GM18511 (cell line): ENCODE results near the gene SLC16A4.
A peak's percentile ranks its signal among the peaks of the same experiment; 100 is the strongest.

Source experiments
- ATAC-seq: cut with Tn5 transposase; IDR thresholded peaks from one replicate; pipeline ENCODE4 v1.9.1; 2021; ENCODE audit warnings: mild to moderate bottlenecking, moderate library complexity; ENCODE audit not compliant: unreplicated experiment

The SLC16A4 gene

DNA sequence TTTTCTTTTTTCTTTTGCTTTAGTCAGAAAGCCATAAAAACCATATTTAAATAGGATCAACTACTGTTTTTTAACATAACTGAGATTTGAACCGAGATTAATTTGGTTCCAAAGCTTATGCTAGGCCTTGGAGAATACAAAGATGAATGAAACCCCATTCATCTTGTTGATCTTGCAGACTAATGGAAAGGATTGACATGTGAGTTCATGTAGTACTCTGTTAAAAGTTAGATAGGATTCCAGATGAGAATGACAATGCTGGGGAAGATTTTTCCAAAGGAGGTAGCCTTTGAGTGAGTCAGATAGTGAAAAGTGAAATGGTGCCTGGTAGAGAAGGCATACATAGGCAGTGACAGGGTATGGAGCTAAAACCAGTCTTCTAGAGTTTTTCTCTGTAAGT is 29.0 kb downstream of the SLC16A4 start:
- ATAC-seq = no peak

DNA sequence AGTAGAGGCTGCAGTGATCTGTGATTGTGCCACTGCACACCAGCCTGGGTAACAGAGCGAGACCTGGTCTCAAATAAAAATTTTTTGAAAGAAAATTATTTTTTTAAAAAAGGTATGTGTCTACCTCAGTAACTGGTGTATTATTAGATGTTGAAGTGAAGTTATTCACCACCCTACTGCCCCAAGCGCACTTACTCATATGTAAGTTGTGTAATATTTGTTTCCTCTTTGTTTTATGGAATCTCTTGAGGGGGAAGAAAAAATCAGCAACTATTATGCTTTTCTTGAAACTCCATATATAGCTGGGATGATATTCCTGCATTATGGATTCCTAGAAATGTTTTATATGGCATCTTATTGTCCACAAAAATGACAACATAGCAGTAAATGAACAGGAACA is 30.4 kb downstream of the SLC16A4 start:
- no peak for ATAC-seq

DNA sequence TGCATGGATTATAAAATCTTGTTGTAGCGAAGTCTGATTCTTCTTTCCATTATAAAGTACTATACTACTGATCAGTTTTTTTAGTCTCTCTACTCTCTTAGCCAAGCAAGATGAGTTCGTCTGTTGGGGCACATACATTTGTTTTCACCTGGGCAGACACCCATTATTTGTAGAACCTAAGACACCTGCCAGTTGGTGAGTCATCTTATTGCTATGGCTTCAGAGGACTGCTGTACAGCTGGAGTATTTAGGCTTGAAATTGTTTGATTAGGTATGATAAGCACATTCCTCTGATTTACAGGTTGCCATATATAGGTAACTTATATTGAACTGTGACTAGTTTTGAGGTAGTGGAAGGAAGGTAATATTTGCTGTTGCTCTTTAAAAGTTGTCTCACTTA is 34.4 kb downstream of the SLC16A4 start:
- no peak for ATAC-seq

DNA sequence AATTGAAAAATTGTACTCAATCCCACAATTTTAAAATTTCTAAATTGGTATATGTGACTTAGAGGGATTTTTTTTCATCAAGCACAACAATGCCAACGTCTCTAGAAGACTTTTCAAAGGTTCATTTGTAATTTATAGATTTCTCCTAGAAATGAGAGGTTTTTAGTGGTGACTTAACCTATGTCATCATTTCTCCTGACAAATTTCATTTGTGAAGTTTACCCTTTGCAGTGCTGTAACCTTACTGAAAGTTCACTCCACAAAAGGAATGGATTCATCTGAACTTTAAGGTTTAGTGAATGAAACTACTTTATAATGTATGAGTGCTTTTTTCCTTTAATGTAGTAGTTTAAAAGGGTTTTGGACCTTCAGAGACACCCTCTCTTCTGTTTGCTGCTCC is 35.5 kb downstream of the SLC16A4 start:
- ATAC-seq = no peak

DNA sequence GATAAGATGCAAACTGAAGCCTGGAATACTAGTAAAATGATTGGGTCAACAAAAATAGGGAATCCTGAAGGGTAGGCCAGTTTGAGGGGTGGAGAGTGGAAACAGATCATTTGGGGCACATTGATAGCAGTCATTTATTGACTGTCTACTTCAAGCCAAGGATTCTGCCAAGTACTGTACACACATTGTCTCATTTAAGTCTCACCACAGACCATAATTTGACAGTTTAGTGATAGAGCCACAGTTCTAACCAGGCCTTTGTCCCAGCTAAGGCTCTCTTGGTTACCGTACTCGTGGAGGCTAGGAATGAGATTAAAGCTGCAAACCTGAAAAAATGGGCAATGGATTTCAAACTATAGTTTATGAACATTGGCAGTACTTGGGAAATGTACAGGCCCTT is 40.5 kb downstream of the SLC16A4 start:
- no peak for ATAC-seq

DNA sequence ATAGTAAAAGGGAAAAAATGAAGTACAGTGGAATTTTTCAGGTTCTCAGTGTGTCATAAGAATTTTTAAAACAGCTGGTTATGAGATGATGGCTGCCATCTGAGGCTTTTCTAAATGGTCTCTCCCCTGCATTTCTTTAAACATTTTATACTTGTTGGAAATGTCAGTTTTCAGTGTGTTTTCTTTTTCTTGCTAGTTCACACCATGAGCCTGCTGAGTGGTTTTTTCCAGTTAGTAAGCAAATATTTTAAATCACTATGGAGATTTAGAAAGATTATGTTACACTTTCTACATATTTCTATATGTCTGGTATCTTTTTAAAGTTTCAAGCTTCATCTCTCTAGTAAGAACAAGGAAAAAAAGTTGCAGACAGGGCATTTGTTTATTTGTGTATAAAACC is 42.1 kb downstream of the SLC16A4 start:
- ATAC-seq = no peak

DNA sequence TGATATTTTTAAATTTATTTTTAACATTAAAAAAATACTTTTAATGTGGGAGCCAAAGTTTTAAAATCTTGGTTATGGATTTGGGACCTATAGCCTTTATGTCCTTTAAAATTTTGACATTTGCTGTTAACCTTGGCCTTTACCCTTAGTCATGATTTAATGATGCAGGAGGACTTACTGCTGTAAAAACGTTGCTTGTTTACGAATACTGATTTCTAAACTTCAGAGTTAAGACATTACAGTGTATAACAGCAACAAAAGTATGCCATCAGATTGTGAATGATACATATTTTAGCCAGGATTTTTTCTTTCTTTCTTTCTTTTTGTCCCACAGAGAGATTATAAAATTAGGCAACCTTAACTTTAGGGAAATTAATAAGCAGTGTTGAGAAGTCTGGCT is 42.8 kb downstream of the SLC16A4 start:
- no peak for ATAC-seq

DNA sequence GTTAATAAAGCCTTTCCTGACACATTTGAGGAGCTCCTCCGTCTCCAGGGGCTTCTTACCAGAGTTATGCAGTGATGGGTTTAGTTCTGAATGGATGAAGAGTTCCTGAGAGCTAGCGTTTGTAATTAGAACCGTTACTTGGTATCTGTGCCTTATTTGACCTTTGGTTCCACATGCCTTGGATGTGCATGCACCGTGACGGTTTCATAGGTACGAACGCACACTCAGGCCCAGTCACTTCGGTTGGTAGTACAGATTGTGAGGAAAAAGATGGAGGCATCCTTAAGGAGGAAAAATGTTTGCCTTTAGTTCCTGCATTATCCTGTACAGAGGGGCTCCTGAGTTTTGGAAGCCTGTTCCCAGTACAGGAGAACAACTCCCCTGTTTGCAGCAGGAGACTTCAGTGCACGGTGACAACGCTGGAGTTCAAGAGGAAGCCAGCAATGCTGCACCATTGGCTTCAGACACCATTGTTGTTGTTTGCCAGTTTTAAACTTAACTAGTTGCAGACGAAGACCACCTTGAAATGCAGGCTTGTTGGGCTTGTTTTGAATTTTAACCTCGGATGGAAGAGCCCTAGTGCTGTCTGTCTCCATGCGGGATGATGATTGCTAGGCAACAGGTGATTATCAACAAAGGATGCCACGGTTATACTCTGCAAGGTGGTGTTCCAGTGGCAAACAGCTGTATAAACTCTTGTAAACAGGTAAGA is 43.5 kb downstream of the SLC16A4 start:
- ATAC-seq = no peak

DNA sequence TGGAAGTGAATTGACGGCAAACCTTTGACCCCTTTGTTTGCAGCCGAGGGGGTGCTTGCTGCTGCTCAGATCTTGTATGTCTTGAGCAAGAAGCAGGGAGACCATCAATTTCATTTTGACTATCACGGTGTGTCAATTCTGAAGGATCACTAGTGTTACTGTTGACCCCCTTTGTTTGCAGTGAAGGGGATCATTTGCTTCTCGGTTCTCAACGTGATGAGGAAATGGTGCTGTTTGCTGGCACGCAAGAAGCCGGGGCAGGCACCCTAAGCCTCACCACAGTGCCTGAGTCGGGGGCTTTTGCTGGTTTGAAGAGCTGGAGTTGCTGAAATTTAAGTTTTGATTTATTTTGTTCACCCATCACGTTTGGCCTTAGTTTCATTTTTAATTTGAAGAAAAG is 44.1 kb downstream of the SLC16A4 start:
- ATAC-seq = no peak

DNA sequence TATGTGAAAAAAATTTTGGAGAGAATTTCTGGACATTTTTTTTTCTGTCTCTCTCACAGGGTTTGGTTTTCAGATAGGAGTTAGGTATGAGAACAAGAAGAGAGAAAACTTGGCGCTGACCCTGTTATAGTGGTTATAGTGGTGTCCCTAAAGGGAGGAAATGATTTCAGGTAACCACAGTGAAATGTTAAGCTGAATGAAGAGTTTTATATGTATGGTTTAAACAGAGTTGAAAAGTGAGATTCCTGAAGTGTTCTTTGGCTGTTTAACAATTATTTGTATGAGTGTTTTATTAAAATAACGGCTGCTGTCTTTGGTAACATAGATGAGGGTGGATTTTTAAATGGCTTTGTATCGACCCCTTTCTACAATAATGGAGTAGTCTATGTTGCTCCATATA is 45.3 kb downstream of the SLC16A4 start:
- ATAC-seq = no peak

DNA sequence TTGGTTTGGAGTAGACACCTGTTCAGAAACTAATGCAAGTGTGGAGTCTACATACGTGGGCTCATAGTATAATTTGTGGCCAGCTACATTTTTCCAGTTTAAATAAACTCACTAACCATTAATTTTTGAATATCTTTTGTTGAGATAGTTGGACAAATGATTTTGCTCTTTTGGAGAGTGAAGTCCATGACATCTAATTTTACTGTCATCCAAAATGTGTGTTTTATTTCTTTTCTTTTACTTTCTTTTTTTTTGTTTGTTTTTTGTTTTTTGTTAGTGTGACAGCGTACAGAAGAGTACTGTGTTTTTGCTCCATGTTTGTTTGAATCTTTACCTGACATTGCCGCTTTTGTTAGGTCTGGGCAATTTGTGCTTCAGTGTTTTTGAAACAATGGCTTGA is 46.7 kb downstream of the SLC16A4 start:
- no peak for ATAC-seq

DNA sequence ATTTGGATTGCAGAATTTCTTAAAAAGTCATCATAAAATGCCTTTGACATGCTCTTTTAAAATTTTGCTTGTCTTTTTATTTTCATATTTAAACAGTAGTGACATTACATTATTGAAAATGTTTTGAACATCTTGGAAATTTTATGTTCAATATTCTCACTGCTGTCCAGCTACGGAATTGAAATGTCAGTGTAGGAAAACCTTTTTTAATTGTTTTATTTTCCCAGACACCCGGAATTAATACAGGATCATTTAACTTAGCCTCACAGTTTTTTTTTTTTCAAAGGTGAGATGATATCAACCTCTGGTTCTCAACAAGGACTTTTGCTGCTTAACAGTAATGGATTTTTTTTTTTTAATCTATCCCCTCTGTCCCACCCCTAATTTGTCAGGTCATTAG is 47.6 kb downstream of the SLC16A4 start:
- ATAC-seq = no peak

DNA sequence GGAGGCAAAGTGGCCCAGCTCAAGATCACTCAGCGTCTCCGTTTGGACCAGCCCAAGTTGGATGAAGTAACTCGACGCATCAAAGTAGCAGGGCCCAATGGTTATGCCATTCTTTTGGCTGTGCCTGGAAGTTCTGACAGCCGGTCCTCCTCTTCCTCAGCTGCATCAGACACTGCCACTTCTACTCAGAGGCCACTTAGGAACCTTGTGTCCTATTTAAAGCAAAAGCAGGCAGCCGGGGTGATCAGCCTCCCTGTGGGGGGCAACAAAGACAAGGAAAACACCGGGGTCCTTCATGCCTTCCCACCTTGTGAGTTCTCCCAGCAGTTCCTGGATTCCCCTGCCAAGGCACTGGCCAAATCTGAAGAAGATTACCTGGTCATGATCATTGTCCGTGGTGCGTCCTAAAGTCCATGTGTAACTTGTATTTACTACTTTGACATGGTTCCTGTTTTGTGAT is 48.9 kb downstream of the SLC16A4 start:
- ATAC-seq = no peak

DNA sequence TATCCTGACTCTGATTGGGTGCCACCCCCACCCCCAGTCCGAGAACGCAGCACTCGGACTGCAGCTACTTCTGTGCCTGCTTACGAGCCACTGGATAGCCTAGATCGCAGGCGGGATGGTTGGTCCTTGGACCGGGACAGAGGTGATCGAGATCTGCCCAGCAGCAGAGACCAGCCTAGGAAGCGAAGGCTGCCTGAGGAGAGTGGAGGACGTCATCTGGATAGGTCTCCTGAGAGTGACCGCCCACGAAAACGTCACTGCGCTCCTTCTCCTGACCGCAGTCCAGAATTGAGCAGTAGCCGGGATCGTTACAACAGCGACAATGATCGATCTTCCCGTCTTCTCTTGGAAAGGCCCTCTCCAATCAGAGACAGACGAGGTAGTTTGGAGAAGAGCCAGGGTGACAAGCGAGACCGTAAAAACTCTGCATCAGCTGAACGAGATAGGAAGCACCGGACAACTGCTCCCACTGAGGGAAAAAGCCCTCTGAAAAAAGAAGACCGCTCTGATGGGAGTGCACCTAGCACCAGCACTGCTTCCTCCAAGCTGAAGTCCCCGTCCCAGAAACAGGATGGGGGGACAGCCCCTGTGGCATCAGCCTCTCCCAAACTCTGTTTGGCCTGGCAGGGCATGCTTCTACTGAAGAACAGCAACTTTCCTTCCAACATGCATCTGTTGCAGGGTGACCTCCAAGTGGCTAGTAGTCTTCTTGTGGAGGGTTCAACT is 49.5 kb downstream of the SLC16A4 start:
- ATAC-seq = no peak

DNA sequence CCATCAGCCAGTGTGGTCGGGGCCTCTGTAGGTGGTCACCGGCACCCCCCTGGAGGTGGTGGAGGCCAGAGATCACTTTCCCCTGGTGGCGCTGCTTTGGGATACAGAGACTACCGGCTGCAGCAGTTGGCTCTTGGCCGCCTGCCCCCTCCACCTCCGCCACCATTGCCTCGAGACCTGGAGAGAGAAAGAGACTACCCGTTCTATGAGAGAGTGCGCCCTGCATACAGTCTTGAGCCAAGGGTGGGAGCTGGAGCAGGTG is 50.7 kb downstream of the SLC16A4 start:
- ATAC-seq = no peak

DNA sequence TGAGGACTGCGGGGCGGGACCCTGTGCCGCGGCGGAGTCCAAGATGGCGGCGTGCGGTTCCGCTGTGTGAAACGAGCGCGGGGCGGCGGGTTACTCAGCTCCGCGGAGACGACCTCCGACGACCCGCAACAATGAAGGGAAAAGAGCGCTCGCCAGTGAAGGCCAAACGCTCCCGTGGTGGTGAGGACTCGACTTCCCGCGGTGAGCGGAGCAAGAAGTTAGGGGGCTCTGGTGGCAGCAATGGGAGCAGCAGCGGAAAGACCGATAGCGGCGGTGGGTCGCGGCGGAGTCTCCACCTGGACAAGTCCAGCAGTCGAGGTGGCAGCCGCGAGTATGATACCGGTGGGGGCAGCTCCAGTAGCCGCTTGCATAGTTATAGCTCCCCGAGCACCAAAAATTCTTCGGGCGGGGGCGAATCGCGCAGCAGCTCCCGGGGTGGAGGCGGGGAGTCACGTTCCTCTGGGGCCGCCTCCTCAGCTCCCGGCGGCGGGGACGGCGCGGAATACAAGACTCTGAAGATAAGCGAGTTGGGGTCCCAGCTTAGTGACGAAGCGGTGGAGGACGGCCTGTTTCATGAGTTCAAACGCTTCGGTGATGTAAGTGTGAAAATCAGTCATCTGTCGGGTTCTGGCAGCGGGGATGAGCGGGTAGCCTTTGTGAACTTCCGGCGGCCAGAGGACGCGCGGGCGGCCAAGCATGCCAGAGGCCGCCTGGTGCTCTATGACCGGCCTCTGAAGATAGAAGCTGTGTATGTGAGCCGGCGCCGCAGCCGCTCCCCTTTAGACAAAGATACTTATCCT is 51.2 kb downstream of the SLC16A4 start:
- ATAC-seq = no peak

DNA sequence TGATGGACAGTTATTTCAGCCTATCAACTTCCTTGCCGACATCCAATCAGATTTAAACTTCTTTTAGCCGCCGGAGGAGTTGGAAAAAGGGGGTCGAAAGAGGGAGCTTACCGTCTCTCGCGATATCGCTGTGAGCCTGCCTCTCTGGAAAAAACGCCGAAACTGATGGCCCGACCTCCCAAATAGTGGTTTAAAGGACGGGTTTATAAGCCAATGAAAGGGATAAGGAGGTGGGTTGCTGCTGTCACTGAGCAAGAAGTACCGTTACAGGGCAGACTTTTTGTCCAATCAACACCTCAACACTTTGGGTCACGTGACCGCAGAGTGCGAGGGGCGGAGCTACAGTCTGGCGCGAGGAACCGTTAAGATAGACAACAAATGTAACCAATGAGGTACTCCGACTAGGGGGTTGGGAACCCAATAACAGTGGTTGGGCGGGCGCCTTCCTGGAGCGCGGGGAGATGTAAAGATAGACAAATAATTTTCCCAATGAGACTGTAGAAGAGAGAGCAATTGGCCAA is 51.9 kb downstream of the SLC16A4 start, which contains the start of gene RBM15:
Gene RBM15, plus strand, starts transcription at position 492 of the 521 bp plus-strand sequence. Its CDS starts 29 bp downstream, at position 521.
- peak; percentile 76 for ATAC-seq

DNA sequence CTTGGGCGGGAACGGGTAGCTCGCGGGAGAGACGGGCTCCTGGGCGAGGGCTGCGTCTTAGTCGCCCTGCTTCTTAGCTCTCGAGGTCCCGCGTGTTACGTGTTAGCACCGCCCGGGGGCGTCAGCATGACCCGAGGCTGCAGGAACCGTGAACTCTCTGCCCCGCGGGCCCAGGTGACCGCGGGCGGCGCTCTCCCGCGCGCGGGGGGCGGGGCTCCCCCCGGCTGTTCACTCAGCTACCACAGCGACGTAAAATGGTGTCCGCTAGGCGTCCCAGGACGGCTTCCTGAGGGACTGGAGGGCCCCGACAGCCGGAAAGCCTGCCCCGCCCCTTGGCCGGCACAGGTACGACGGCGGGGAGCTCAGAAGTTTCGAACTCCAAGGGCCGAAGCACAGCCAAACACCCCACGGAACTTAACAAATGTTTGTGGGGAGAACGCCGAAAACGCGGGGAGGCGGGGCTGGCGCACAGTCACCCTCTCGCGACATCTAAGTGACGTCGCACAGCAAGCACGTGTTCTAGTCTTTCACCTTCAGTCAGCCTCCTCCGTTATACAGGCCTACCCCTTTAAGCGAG is 52.4 kb downstream of the SLC16A4 start:
- ATAC-seq = peak; percentile 78

DNA sequence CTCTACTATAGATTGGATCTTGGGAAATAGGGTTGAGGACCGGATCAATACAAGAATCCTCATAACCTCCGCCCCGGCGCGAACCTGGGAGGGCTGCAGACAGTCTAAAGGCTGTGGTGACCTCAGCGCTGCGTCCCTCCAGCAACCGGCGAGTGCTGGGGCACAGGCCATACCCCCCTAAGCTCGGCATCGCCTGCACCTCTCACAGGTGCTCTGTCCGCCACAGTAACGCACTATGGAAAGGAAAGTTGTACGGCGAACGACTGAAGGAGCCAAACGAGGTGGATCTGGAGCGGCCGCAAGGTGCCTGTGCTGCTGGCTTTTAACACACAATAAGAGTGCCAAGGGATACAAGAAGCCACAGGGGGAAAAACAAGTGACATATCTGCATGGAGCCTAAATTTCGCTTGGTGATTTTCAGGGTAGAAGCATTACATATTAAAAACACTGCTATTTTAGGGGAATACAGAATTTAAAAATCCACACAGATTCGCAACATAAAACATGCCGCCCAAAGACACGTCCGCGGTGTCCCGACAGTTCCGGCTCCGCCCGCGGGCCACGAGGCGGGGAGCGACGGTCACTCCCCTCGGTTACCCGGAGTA is 53.0 kb downstream of the SLC16A4 start:
- no peak for ATAC-seq

DNA sequence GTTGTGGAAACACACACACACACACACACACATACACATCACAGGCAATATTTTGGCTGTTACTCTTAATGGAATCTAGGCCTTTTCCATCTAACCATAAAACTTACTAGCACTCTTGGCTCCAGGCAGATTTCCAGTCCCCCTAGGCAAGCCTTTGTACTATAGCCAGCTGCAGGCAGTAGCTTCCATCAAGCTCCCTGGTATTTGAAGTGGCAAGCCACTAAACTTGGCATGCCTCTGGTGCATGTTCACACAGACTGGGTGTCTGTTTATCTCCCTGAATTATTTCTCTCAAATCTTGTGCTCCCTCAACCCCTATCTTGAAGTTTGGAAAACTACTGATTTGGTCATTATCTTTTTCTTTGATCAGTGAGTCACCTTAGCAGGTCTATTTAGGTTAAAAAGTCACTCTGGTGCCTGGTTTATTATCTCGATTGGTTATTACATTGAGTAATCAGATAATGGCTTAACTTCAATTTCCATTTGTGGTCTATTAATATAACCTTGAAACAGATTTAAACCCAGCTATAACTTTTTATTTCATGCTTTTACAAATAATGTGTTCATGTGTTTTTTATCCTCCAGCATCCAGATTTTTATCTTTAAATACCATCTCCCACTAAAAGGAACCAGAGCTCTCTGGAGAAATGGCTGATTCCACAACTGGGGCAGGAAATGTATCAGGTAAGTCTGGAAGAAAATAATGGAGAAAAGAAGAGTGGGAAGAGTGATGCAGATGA is 54.4 kb downstream of the SLC16A4 start:
- no peak for ATAC-seq
